CD1c-positive myeloid dendritic cell (primary cell): ENCODE results near the gene CABP7.

Experiments
- DNase-seq: peaks from one replicate; pipeline ENCODE4 v3.0.0-alpha.2; 2016; ENCODE audit errors: extremely low spot score

CABP7 gene

GRCh38 chr22:29702000-29702930, 17.5 kb upstream of the CABP7 start:
- no peak for DNase-seq

DNA sequence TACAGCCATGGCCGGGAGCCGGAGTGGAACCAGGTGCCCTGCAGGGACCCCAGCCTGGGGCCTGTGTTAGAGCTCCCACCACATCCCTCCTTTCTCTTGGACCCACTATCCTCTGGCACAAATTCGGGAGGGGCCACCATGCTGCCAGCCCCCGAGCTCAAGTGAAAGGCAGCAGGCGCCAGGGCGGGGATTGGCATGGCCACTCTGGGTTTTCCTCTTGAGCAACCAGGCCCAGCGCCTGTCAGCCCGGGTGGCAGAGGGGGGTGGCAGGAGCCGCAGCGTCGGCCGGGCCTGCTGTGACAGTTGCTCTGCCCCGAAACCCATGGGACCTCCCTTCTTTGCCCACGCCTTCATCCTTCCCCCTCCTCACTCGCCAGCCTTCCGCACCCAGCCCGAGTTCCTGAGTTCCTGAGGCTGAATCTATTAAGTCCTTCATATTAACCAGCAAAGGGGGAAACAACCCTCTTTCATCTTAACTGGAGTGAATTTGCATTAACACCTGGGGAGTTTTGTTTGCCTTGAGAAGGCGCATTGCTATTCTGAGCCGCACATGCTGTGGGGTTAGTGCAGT, 16.8 kb upstream of the CABP7 start:
- DNase-seq = peak; percentile 2

DNA sequence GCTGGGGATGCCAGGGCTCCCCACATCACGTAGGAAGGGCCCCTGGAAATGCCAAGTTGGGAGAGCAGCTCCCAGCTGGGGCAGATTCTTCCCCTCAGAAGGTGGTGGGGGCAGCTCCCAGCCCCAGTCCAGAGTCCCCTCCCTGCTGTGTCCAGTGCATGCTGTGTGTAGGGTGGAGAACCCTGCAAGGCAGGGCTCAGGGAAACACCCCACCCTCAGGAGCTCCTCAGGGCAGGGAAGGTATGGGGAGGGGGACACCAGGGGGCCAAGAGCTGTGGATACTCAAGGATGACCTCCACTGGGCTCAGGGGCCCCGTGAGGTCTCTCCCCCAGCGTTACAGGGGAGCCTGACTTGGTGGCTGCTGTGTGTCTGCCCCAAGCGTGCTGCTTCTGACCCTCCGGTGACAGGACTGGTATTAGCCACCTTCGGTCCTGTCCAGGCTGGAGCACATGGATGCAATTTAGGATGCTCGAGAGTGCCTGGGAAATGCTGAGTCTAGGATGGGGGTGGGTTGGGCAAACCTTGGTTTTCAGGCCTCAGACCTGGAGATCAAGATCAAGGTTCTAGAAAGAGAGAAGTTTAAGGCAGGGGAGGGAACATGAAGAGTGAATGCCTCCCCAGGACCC, 16.1 kb upstream of the CABP7 start:
- DNase-seq = no peak

DNA sequence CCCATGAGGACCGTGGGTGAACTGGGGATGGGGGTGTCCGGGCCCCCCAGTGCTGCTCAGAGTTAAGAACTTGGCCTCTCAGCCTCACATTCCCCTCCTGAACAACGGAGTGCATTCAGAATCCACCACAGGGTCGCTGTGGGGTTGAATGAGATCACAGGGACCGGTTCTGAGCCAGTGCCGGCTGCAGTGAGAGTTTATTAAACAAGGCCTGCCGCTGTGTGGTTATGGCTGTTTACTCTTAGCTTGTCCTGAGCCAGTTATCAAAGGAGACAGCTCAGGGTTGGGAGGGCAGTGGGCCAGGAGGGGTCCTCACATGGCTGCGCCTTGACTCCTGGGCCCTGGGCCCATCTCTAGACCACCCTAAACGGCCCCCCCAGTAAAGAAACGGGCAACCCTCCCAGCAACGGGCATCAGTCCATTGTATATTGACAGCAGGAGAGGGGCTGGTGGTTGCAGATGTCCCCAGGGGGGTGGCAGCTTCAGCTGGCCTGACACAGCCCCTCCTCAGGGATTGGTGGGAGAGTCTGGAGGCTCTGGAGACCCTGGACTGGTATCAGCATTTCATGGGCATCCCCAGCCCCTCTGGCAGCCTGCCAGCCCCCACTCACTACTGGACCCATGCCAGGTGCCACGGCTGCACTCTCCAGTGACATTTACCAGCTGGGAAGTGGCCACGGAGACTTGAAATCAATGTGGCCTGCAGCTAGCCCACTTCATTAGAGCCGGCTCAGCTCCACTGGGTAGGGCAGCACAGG, 15.1 kb upstream of the CABP7 start:
- DNase-seq = no peak

- no peak for DNase-seq
Observed at GRCh38 chr22:29705651-29706050, 14.2 kb upstream of the CABP7 start.

GRCh38 chr22:29706486-29706885, 13.3 kb upstream of the CABP7 start:
- DNase-seq = no peak

DNA sequence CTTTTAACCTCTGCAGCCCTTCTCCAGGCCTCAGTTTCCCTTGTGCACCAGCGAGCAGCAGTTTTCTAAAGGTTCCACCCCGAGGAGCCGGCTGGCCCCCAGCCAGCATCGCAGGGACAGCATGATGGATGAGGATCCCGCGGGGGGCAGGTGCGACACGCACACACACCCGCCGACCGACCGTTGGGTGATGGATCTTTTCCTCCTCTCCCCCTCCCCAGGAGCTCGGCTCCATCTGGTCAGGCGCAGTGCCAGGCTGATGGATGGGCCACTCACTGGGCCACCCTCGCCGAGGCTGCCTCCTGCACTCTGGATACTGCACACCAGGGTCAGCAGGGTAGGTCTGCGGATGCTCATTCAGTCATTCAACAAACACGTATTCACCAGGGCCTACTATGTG, 12.8 kb upstream of the CABP7 start:
- no peak for DNase-seq

GRCh38 chr22:29707471-29707870, 12.3 kb upstream of the CABP7 start:
- no peak for DNase-seq

DNA sequence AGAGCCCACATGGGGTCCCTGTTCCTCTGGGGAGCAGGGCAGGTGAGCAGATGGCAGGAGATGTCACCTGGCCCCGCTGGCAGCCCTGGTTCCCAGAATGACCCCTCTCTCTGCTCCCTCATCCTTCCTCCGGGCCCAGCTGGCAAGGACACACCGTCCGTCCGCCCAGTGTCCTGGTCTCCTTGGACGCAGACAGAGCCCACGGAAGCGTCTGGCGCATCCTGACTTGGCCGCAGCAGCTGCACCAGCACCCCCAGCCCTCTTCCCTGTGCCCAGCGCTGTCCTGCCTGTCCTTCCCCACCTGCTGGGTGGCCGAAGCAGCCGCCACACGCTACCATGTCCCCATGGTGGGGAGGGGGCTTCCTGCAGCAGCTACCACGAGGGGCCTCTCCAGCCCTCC, 9.6 kb upstream of the CABP7 start:
- DNase-seq = no peak

- no peak for DNase-seq
Observed at GRCh38 chr22:29710922-29711593, 8.7 kb upstream of the CABP7 start.

DNA sequence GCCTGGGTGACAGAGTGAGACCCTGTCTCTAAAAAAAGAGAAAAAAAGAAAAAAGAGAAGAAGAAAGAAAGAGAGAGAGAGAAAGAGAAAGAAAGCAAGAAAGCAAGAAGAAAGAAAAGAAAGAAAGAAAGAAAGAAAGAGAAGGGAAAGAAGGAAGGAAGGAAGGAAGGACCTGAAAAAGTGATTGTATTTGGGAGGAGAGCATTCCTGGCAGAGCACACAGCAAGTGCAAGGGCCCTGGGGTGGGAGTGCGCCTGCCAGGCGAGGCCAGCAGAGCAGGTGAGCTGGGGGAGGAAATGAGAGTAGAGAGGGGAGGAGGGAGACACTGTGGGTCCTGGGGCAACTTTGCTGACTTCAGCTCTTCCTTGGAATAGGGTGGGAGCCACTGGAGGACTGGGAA, 7.7 kb upstream of the CABP7 start:
- DNase-seq = no peak

- DNase-seq = no peak
Observed at GRCh38 chr22:29713156-29713727, 6.6 kb upstream of the CABP7 start.

- DNase-seq = no peak
Observed at GRCh38 chr22:29715240-29715639, 4.6 kb upstream of the CABP7 start.

DNA sequence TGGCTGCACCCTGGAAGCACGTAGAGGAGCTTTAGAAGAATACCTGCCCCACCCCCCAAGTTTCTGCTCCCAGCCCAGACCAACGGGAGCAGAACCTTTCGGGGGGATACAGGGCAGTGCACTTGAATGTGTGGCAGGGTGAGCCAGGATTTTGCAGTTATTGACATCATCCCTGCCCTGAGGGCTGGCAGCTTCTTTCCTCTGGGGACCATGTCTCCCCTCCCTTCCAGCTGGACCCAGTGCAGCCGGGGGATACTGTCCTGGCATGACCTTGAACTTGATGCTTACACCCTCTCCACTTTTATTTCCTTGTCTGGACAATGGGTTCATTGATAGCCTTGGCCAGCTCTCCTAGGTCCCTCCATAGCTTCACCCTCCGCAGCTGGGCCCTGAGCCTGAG, 4.1 kb upstream of the CABP7 start:
- DNase-seq = no peak

DNA sequence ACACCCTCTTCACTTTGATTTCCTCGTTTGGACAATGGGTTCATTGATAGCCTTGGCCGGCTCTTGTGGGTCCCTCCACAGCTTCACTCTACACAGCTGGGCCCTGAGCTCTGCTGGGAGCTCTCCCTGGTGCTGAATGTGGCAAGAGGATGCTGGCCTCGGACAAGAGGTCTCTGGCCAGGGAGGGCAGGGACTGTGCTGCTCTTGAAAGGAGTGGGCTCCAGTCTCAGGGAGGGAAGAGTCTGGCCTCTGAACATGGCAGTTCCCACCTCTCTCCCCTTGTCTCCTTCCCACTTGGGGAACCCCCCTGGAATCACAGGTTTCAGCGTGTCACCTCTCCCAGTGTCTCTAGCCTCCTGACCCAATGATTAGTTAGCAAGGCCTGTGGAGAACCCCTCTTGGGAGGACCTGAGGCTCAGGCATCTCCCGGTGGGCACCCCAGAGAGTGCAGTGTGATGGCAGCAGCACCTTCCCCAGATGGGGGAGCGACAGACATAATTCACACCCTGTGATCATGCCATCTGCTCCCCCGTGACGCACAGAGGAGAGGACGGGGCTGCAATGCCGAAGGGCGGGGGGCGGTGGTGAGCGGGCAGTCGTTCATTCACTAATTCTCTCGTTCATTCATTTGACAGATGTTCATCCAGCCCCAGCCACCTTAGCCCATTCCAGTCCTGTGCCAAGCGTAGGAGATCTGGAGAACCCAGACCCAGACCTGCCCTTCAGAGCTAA, 2.8 kb upstream of the CABP7 start:
- peak; percentile 33 for DNase-seq

- no peak for DNase-seq
Observed at GRCh38 chr22:29717789-29718188, 2.0 kb upstream of the CABP7 start.

GRCh38 chr22:29718949-29719898, 579 bp upstream of the CABP7 start:
- DNase-seq = no peak

- DNase-seq = no peak
Observed at GRCh38 chr22:29720811-29721323, 1.1 kb downstream of the CABP7 start.

DNA sequence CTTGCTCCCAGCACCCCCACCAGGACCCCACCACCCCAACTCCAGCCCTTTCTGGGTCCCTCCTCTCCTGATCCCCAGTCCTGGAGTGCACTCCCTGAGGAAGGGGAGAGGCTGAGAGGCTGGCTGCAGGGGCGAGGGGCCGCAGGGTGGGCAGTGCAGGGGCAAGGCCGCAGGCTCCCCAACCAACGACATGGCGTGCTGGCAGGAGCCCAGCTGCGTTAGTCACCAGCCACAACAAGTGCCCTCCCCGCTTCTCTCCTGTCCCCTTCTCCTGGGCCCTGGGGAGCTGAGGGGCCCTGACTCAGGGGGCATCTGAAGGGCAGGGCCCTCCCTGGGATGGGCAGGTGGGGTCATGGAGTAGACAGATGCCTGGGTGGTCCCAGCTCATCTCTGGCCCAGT, 2.3 kb downstream of the CABP7 start:
- DNase-seq = no peak
